ENCODE measurements around the gene ACSS1. TPM values are rescaled to one million over a fixed set of nuclear protein-coding genes. Genes with fewer than 3 reads are reported as not detected.

Gene ACSS1
- polyA plus RNA-seq, 2 donors: 8.0 to 8.8 TPM

GRCh38 chr20:24977336-24977735 lies 80.6 kb downstream of the ACSS1 start:
- no peaks in the 10 kb centered on the region for H3K4me1 ChIP-seq (ENCODE audit: control insufficient read depth in 2 of 2, insufficient read depth in 2 of 2, low read length in 1 of 2)
- H3K36me3 ChIP-seq (ENCODE audit: control insufficient read depth in 2 of 2, insufficient read depth in 2 of 2, low read length in 1 of 2): peaks cover 8 to 25% of the 10 kb centered on the region in 2 donors
- H3K27ac ChIP-seq (ENCODE audit: low read depth in 2 of 2, low read length in 1 of 2): no peak overlapping the region
- no peak overlapping the region for H3K4me3 ChIP-seq (ENCODE audit: low read depth in 1 of 2, low read length in 2 of 2)
- WGBS, 2 donors: 95% methylated on average over 1 of the region's 1 CpG
- H3K9me3 ChIP-seq (ENCODE audit: control insufficient read depth in 2 of 2, insufficient read depth in 1 of 2, low read depth in 1 of 2, low read length in 1 of 2): peaks cover 0 to 6% of the 10 kb centered on the region in 2 donors
- no peaks in the 10 kb centered on the region for H3K27me3 ChIP-seq (ENCODE audit: control insufficient read depth in 1 of 2, insufficient read depth in 2 of 2, low read length in 2 of 2)

GRCh38 chr20:24972341-24972740 lies 85.6 kb downstream of the ACSS1 start:
- Histone ChIP-seq H3K36me3 (ENCODE audit: control insufficient read depth in 2 of 2, insufficient read depth in 2 of 2, low read length in 1 of 2) (peaks cover 6 to 43% of the 10 kb centered on the region in 2 donors), H3K27ac (ENCODE audit: low read depth in 2 of 2, low read length in 1 of 2) (no peak overlapping the region), H3K4me1 (ENCODE audit: control insufficient read depth in 2 of 2, insufficient read depth in 2 of 2, low read length in 1 of 2) (no peaks in the 10 kb centered on the region), H3K9me3 (ENCODE audit: control insufficient read depth in 2 of 2, insufficient read depth in 1 of 2, low read depth in 1 of 2, low read length in 1 of 2) (no peaks in the 10 kb centered on the region), H3K27me3 (ENCODE audit: control insufficient read depth in 1 of 2, insufficient read depth in 2 of 2, low read length in 2 of 2) (no peaks in the 10 kb centered on the region), H3K4me3 (ENCODE audit: low read depth in 1 of 2, low read length in 2 of 2) (no peak overlapping the region)
- 97 to 100% methylated on average over 2 of the region's 2 CpGs for WGBS, 2 donors

- H3K36me3 ChIP-seq (ENCODE audit: control insufficient read depth in 2 of 2, insufficient read depth in 2 of 2, low read length in 1 of 2): peaks cover 6 to 46% of the 10 kb centered on the region in 2 donors
- H3K4me3 ChIP-seq (ENCODE audit: low read depth in 1 of 2, low read length in 2 of 2): no peak overlapping the region
- no peaks in the 10 kb centered on the region for H3K27me3 ChIP-seq (ENCODE audit: control insufficient read depth in 1 of 2, insufficient read depth in 2 of 2, low read length in 2 of 2)
- H3K27ac ChIP-seq (ENCODE audit: low read depth in 2 of 2, low read length in 1 of 2): no peak overlapping the region
- H3K9me3 ChIP-seq (ENCODE audit: control insufficient read depth in 2 of 2, insufficient read depth in 1 of 2, low read depth in 1 of 2, low read length in 1 of 2): no peaks in the 10 kb centered on the region
- H3K4me1 ChIP-seq (ENCODE audit: control insufficient read depth in 2 of 2, insufficient read depth in 2 of 2, low read length in 1 of 2): no peaks in the 10 kb centered on the region
- WGBS, 2 donors: 83 to 91% methylated on average over 6 of the region's 6 CpGs
Observed at GRCh38 chr20:24971376-24972101, 86.4 kb downstream of the ACSS1 start.

- 89 to 92% methylated on average over 8 of the region's 8 CpGs for WGBS, 2 donors
- Histone ChIP-seq H3K36me3 (ENCODE audit: control insufficient read depth in 2 of 2, insufficient read depth in 2 of 2, low read length in 1 of 2) (peaks cover 6 to 46% of the 10 kb centered on the region in 2 donors), H3K4me3 (ENCODE audit: low read depth in 1 of 2, low read length in 2 of 2) (no peak overlapping the region), H3K27me3 (ENCODE audit: control insufficient read depth in 1 of 2, insufficient read depth in 2 of 2, low read length in 2 of 2) (no peaks in the 10 kb centered on the region), H3K4me1 (ENCODE audit: control insufficient read depth in 2 of 2, insufficient read depth in 2 of 2, low read length in 1 of 2) (no peaks in the 10 kb centered on the region), H3K27ac (ENCODE audit: low read depth in 2 of 2, low read length in 1 of 2) (no peak overlapping the region), H3K9me3 (ENCODE audit: control insufficient read depth in 2 of 2, insufficient read depth in 1 of 2, low read depth in 1 of 2, low read length in 1 of 2) (no peaks in the 10 kb centered on the region)
Observed at GRCh38 chr20:24970754-24971153, 87.2 kb downstream of the ACSS1 start.

GRCh38 chr20:24970030-24970553 lies 87.8 kb downstream of the ACSS1 start:
- peaks cover 6 to 50% of the 10 kb centered on the region in 2 donors for H3K36me3 ChIP-seq (ENCODE audit: control insufficient read depth in 2 of 2, insufficient read depth in 2 of 2, low read length in 1 of 2)
- H3K27me3 ChIP-seq (ENCODE audit: control insufficient read depth in 1 of 2, insufficient read depth in 2 of 2, low read length in 2 of 2): no peaks in the 10 kb centered on the region
- no peaks in the 10 kb centered on the region for H3K9me3 ChIP-seq (ENCODE audit: control insufficient read depth in 2 of 2, insufficient read depth in 1 of 2, low read depth in 1 of 2, low read length in 1 of 2)
- H3K27ac ChIP-seq (ENCODE audit: low read depth in 2 of 2, low read length in 1 of 2): no peak overlapping the region
- WGBS, 2 donors: 95 to 96% methylated on average over 5 of the region's 5 CpGs
- H3K4me3 ChIP-seq (ENCODE audit: low read depth in 1 of 2, low read length in 2 of 2): no peak overlapping the region
- no peaks in the 10 kb centered on the region for H3K4me1 ChIP-seq (ENCODE audit: control insufficient read depth in 2 of 2, insufficient read depth in 2 of 2, low read length in 1 of 2)

DNA sequence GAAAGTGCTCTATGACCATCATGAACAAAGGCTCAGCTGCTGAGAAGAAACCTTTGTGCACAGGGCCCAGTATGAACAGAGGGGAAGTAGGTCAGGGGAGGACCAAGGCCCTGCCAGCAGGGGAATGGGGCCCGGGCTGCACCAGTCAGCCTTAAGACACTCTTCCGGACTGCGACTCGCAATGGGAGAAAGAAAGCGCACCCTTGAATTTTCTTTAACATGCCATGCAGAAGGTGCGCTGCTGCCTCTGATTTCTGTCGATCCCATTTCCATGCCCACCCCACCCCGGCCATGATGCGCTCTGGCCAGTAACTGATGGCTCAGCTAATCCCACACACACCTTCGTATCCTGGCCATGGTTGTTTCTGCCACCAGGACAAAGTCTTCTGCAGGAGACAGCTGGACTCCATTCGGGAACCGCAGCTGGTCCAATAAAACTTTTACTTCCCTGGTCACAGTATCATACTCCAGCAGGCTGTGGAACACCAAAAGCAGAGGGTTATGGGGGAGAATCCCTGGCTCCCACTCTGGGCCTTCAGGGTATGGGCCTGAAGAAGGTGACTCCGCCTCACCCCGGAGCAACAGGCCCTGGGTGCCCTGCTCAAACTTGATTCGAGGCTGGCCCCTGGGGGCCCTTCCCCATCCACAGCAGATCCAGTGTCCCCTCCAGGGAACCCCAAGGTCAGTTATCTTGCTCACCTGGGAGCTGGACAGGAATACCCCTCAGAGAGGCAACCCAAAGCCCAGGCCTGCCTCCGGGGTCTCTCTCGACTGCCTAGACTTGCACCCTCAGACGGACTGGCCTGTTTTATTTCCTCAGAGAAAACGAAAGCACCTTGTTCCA lies 88.5 kb downstream of the ACSS1 start:
- no peak overlapping the region for H3K27ac ChIP-seq (ENCODE audit: low read depth in 2 of 2, low read length in 1 of 2)
- WGBS, 2 donors: 92 to 95% methylated on average over 19 of the region's 19 CpGs
- no peak overlapping the region for H3K4me3 ChIP-seq (ENCODE audit: low read depth in 1 of 2, low read length in 2 of 2)
- H3K27me3 ChIP-seq (ENCODE audit: control insufficient read depth in 1 of 2, insufficient read depth in 2 of 2, low read length in 2 of 2): no peaks in the 10 kb centered on the region
- peaks cover 6 to 50% of the 10 kb centered on the region in 2 donors for H3K36me3 ChIP-seq (ENCODE audit: control insufficient read depth in 2 of 2, insufficient read depth in 2 of 2, low read length in 1 of 2)
- no peaks in the 10 kb centered on the region for H3K9me3 ChIP-seq (ENCODE audit: control insufficient read depth in 2 of 2, insufficient read depth in 1 of 2, low read depth in 1 of 2, low read length in 1 of 2)
- no peaks in the 10 kb centered on the region for H3K4me1 ChIP-seq (ENCODE audit: control insufficient read depth in 2 of 2, insufficient read depth in 2 of 2, low read length in 1 of 2)

GRCh38 chr20:24968278-24968800 lies 89.6 kb downstream of the ACSS1 start:
- Histone ChIP-seq H3K4me3 (ENCODE audit: low read depth in 1 of 2, low read length in 2 of 2) (no peak overlapping the region), H3K27me3 (ENCODE audit: control insufficient read depth in 1 of 2, insufficient read depth in 2 of 2, low read length in 2 of 2) (no peaks in the 10 kb centered on the region), H3K9me3 (ENCODE audit: control insufficient read depth in 2 of 2, insufficient read depth in 1 of 2, low read depth in 1 of 2, low read length in 1 of 2) (no peaks in the 10 kb centered on the region), H3K36me3 (ENCODE audit: control insufficient read depth in 2 of 2, insufficient read depth in 2 of 2, low read length in 1 of 2) (peaks cover 9 to 60% of the 10 kb centered on the region in 2 donors), H3K27ac (ENCODE audit: low read depth in 2 of 2, low read length in 1 of 2) (no peak overlapping the region), H3K4me1 (ENCODE audit: control insufficient read depth in 2 of 2, insufficient read depth in 2 of 2, low read length in 1 of 2) (no peaks in the 10 kb centered on the region)
- WGBS, 2 donors: 80 to 88% methylated on average over 5 of the region's 5 CpGs

- Histone ChIP-seq H3K4me1 (ENCODE audit: control insufficient read depth in 2 of 2, insufficient read depth in 2 of 2, low read length in 1 of 2) (no peaks in the 10 kb centered on the region), H3K27ac (ENCODE audit: low read depth in 2 of 2, low read length in 1 of 2) (no peak overlapping the region), H3K9me3 (ENCODE audit: control insufficient read depth in 2 of 2, insufficient read depth in 1 of 2, low read depth in 1 of 2, low read length in 1 of 2) (no peaks in the 10 kb centered on the region), H3K4me3 (ENCODE audit: low read depth in 1 of 2, low read length in 2 of 2) (no peak overlapping the region), H3K36me3 (ENCODE audit: control insufficient read depth in 2 of 2, insufficient read depth in 2 of 2, low read length in 1 of 2) (peaks cover 6 to 47% of the 10 kb centered on the region in 2 donors), H3K27me3 (ENCODE audit: control insufficient read depth in 1 of 2, insufficient read depth in 2 of 2, low read length in 2 of 2) (no peaks in the 10 kb centered on the region)
- 91 to 92% methylated on average over 15 of the region's 15 CpGs for WGBS, 2 donors
Observed at GRCh38 chr20:24966317-24967012, 91.5 kb downstream of the ACSS1 start.

All from esophagus (tissue), 2 donors.